Left kidney (tissue), 2 donors: ENCODE measurements around the gene ANKRD13B. TPM values are rescaled to one million over a fixed set of nuclear protein-coding genes. Genes with fewer than 3 reads are reported as not detected.

ENCODE experiments used
- DNase-seq: peaks from one replicate; pipeline ENCODE4 v3.0.0-alpha.2; 2013
- polyA plus RNA-seq: library from polyadenylated mRNA; unstranded; fragments of 120-200 nt; gene quantifications from one replicate; pipeline ENCODE4 v1.2.1, GENCODE V29; 2013; ENCODE audit not compliant: insufficient read length

Gene ANKRD13B
- polyA plus RNA-seq, 1 donor = 11.1 TPM

DNA sequence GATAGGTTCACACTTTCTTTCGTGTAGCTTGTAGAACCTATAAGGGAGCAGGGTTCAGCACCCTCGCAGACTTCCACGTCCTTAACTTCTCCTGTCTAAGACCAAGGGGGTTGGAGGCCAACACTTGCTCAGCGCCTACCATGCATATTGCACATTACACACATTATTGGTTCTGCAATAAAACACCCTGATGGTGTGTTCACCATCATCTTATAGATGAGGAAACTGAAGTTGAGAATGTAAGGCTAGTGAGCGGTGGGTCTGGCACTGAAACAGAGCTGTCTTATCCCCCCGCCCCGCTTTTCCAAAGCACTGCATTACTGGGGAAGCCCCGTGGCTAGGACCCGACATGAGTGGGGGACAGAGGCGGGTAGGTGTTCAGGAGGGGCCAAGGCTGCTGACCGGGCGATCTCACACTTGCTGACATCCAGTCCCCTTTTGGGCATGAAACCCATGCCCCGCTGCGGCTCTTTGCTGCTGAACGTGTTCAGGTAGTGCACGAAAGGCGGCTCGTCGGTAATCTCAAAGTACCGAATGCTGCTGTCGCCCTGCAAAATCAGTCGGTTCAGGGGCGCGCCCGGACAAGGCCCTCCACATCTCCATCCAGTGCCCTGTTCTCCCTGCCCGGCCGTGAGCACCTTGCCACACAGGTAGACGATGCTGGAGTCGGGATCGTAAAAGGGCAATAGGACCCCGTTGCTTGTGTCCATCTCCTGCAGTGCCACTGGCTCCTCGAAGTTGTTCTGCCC is 23.5 kb downstream of the ANKRD13B start:
- no peak for DNase-seq

DNA sequence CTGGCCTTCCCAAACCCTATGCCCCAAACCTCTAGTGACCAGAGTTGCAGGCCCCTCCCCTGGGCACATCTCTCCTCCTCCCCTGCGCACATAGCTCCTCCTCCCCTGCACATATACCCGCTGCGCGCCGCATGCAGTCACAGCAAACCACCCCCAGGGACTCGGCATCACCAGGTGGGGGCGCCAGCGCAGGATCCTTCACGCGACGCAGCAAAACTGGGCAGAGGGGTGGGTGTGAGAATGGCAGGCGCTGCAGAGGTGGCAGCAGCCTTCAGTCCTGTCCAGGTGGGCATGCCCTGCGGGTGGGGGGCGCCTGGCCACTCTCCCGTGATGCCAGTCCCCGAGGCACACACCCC is 24.2 kb downstream of the ANKRD13B start:
- DNase-seq = peak; percentile 72

- DNase-seq = no peak
These were observed 24.7 kb downstream of the ANKRD13B start for GRCh38 chr17:29617481-29618271.

GRCh38 chr17:29618272-29619065 is 25.5 kb downstream of the ANKRD13B start:
- DNase-seq = no peak

DNA sequence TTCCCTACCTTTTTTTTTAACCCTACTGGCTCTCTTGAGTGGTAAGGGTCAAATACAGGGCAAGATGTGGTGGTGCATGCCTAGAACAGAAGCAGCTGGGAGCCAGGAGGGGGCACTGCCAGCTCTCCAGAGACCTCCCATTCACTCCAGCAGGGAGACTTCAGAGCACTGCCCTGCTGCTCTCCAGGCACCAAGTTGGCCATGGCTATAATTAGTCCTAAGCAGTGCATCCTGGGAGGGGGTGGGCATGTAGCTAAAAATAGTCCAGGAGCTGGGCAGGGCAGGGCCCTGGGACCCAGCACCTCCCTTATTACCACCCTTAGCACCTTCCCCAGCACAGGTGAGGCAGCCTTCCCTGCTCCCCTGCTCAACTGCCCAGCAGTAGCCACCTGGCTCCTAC is 26.3 kb downstream of the ANKRD13B start:
- no peak for DNase-seq

DNA sequence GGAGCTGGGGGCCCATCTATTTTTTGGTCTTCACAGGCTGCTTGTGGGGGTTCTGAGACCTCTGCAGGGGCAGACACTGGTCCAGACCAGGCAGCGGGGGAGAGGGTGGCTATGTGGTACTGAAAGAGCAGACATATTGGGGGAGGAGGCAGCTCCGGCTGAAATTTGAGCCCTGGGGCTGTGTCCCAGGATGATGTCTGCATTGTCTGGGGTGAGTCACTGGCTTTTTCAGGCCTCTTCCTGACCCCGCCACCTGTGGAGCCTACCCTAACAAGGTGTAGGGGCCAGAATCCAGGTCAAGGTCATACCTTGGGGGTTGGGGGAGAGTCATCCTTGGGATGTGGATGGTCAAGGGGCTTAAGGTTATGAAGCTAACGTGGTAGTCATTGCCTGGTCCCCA is 27.3 kb downstream of the ANKRD13B start:
- DNase-seq = no peak

- no peak for DNase-seq
These were observed 28.0 kb downstream of the ANKRD13B start for GRCh38 chr17:29620779-29621500.

DNA sequence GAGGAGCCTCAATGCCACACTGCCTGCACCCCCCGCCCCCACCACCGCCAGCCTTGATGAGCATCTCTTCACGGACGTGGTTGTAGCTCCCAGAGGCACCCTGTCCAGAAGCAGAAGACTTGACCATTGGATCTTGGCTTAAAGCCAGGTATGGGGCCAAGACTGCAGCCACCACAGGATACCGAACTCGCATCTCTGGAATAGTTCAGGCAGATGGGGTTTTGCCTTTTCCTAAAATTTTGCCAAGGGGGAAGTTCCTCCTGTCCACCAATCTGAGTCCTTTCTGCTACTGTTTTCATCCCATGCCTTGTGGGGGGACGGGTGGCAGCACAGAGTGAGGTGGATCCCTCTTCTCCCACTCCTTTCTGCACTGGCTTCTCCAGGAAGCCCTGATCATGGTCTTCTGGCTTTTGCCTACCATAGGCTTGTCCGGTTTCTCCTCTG is 28.8 kb downstream of the ANKRD13B start:
- no peak for DNase-seq

DNA sequence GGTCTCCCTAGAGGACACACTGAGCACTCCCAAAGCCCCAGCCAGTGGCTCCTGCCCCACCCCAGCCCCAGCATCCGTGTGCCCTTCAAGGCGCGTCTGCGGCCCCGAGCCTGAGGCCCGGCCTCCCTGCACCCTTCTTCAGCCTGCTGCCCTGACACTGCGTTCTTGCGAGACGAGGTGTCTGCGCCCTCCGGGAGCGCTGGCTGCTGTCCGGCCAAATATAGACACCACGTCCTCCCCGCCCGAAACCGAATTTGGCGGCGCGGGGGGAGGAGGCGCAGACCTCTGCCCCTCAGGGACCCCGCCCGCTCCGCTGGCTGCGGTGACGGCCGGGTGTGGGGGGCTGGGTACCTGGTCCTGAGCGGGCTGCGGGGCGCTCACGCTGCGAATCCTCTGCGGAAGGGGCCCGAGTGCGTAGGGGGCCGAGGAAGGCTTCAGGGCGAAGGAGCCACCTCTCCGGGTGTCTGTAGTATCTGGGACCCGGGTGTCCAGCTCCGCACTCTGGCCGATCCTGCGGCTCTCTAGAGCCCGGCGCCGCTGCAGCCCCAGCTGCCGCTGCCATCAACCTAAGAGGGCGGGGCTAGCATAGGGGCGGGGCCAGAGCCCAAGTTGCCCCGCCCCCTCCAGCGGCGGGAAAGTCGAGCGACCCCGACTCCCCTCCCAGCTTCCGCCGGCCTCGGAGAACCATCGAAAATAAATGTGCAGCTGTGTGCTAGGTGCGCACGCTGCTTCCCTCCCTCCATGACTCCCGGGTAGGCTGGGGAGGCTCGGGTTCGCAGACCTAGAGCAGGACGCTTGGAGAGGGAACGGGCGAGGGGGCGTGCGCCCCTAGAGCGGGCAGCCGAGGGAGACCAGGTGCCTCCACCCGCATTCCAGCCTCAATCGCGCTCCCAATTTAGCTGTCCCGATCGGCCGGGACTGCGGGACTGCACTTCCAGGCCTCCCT is 29.7 kb downstream of the ANKRD13B start, which contains the start of gene CORO6:
CORO6 (minus strand) TSS at position 576 of the 946 bp plus-strand sequence. CDS start 1,491 bp downstream, outside the sequence.
- DNase-seq = peak; percentile 73

DNA sequence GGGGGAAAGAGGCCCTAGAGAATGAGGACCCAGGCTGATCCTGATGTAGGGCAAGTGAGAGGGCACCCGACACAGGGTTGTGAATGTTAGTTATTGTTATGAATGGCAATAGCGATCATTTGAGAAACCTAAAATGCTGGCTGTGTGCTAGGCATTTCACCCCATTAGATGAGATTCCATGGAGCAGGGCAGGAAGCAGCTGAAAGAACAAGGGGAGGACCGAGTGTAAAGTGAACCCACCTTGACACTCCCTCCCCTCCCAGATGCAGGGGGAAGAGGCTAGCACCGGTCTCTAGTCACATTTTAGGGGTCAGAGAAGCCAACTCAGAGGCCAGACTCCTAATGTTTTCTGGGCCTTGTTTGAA is 30.3 kb downstream of the ANKRD13B start:
- DNase-seq = no peak

DNA sequence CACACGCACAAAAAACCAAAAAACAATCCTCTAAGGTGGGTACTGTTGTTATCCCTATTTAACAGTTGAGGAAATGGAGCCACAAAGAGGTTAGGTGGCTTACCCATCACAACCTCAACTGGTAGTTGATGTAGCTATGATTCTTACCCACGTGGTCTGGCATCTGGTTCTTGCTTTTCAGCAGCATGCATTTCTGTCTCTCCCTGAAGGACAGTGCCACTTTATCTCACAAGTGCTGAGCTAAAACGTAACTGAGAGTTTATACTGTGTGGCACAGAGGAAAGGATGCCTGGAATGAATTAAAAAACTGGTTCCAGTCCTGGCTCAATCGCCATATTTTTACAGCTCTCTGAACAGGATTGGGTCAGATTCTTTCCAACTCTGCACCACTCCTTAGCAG is 31.7 kb downstream of the ANKRD13B start:
- no peak for DNase-seq

- no peak for DNase-seq
These were observed 32.3 kb downstream of the ANKRD13B start for GRCh38 chr17:29625037-29625750.

- DNase-seq = no peak
These were observed 35.0 kb downstream of the ANKRD13B start for GRCh38 chr17:29627951-29628350.

DNA sequence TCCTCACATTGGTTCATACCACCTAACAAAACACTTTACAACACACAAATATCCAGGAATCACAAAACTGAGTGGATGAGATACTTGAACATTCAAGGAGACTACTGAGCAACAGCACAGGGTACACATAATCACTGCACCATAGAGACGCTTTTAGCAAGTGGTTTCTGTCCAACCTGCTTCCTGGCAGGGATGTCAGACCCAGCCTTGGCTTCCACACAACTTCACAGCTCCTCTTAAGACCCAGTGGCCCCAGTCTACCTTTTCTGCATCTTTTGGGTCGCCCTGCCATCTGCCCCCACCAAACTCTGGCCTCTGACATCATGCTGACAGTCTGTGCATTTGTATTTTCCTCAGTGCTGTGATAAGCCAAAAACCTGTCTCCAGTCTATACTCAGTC is 35.7 kb downstream of the ANKRD13B start:
- no peak for DNase-seq

DNA sequence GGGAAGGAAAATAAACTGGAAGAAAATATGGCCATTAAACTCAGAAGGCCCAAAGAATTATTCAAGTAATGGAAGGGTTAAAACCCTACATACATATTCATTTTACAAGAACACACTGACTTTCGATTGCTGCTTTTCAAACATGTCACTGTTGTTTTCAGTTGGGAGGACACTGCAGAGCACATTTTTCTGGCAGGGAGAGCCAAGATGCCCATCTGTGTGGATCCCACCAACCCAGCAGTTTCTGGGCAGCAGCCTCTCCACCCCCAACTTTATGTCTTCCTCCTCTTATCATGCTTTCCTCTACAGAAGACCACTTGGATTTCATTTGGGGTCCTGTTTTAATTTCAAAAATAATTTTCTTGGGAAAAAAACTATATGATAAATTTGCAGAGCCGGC is 36.9 kb downstream of the ANKRD13B start:
- no peak for DNase-seq

- DNase-seq = no peak
These were observed 37.8 kb downstream of the ANKRD13B start for GRCh38 chr17:29630630-29631193.

DNA sequence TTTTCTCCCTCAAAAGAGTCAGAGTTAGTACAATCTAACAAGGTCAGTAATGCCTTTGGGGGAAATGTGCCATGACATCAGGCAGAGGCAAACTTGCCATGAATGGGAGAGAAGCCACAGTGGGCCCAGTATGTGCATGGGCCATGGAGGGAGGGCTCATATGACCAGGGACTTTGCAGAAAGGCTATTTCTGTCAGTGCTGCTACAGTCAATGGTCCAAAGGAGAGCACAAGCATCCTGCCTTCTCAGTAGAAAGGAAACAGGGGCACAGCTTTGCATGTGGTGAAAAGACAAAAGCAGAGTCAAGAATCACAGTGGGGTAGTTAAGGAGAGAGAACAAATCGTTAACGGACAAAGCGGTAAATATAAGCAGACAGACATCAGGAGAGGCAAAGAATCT is 41.0 kb downstream of the ANKRD13B start:
- no peak for DNase-seq

DNA sequence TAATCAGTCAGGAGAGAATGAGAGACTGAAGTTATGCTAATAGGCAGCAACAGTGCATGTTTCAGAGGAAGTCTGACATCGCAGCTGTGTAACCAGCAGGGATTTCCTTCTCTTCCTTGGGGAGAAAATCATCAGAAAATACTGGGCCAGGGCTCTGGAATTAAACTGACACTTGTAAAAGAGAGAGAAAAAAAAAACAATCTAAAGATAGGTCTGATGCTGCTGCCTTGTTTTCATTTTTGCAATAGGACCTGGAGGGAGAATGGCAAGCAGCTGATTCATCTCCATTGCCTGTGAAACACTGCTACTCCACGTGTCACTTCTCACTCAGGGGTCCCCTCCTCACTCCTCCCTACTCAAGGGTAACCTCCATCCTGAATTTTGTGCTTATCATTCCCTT is 47.5 kb downstream of the ANKRD13B start:
- no peak for DNase-seq

GRCh38 chr17:29640981-29641642 is 48.2 kb downstream of the ANKRD13B start:
- DNase-seq = no peak
